SK-N-SH treated with all-trans-retinoic acid at 6 μM for 48 hours (cell line): Measurements from ENCODE around the gene COL28A1.

Experiments
- ATAC-seq: fragments of 200-7000 bp; cut with Tn5 transposase; 3 replicates; pipeline ENCODE4 v1.9.1; 2020; ENCODE audit warnings: mild to moderate bottlenecking, moderate library complexity
- ARNTL ChIP-seq: fragments of 450-650 bp; formaldehyde crosslinking; IDR thresholded peaks from 2 replicates; pipeline ENCODE4 v1.5.0; 2020; ENCODE audit warnings: low read depth, mild to moderate bottlenecking, moderate library complexity, borderline replicate concordance
- BACH2 ChIP-seq: fragments of 250-450 bp; sonication (Bioruptor Pico); IDR thresholded peaks from 2 replicates; pipeline ENCODE4 v1.9.0; 2021; ENCODE audit warnings: mild to moderate bottlenecking, borderline replicate concordance
- CSDC2 ChIP-seq: fragments of 250-450 bp; sonication (Bioruptor Pico); IDR thresholded peaks from 2 replicates; pipeline ENCODE4 v1.5.0; 2020; ENCODE audit warnings: mild to moderate bottlenecking, moderate library complexity
- ESRRG ChIP-seq: fragments of 250-450 bp; sonication (Bioruptor Pico); IDR thresholded peaks from 2 replicates; pipeline ENCODE4 v1.6.1; 2021; ENCODE audit warnings: mild to moderate bottlenecking
- GLIS3 ChIP-seq: fragments of 250-450 bp; sonication (Bioruptor Pico); IDR thresholded peaks from 2 replicates; pipeline ENCODE4 v1.5.0; 2020; ENCODE audit warnings: mild to moderate bottlenecking, moderate library complexity
- ISL1 ChIP-seq: fragments of 250-450 bp; sonication (Bioruptor Pico); IDR thresholded peaks from 2 replicates; pipeline ENCODE4 v2.1.2; 2022; ENCODE audit warnings: mild to moderate bottlenecking, moderate library complexity
- PPARA ChIP-seq: fragments of 250-450 bp; sonication (Bioruptor Pico); IDR thresholded peaks from 2 replicates; pipeline ENCODE4 v1.5.0; 2020; ENCODE audit warnings: mild to moderate bottlenecking, borderline replicate concordance
- RARB ChIP-seq: fragments of 250-450 bp; sonication (Bioruptor Pico); IDR thresholded peaks from 2 replicates; pipeline ENCODE4 v1.8.0; 2021; ENCODE audit warnings: mild to moderate bottlenecking, moderate library complexity
- TCF4 ChIP-seq: fragments of 250-450 bp; sonication (Bioruptor Pico); IDR thresholded peaks from 2 replicates; pipeline ENCODE4 v1.8.0; 2021; ENCODE audit warnings: mild to moderate bottlenecking, moderate library complexity, borderline replicate concordance
- TOX ChIP-seq: fragments of 250-450 bp; sonication (Bioruptor Pico); IDR thresholded peaks from 2 replicates; pipeline ENCODE4 v1.8.0; 2021; ENCODE audit warnings: mild to moderate bottlenecking, moderate library complexity, borderline replicate concordance
- ZC3H10 ChIP-seq: fragments of 250-450 bp; sonication (Bioruptor Pico); IDR thresholded peaks from 2 replicates; pipeline ENCODE4 v1.5.1; 2021; ENCODE audit warnings: mild to moderate bottlenecking, moderate library complexity
- ZFP3 ChIP-seq: fragments of 250-450 bp; sonication (Bioruptor Pico); IDR thresholded peaks from 2 replicates; pipeline ENCODE4 v1.5.0; 2020; ENCODE audit warnings: mild to moderate bottlenecking, moderate library complexity
- ZFP30 ChIP-seq: fragments of 450-650 bp; formaldehyde crosslinking; IDR thresholded peaks from 2 replicates; pipeline ENCODE4 v1.5.0; 2022; ENCODE audit warnings: mild to moderate bottlenecking, moderate library complexity
- ZNF565 ChIP-seq: fragments of 450-650 bp; formaldehyde crosslinking; conservative IDR thresholded peaks from 2 replicates; pipeline ENCODE4 v1.5.0; 2020; ENCODE audit warnings: low read depth, mild to moderate bottlenecking, moderate library complexity
- ZNF70 ChIP-seq: fragments of 450-650 bp; formaldehyde crosslinking; IDR thresholded peaks from 2 replicates; pipeline ENCODE4 v1.5.0; 2020; ENCODE audit warnings: mild to moderate bottlenecking, moderate library complexity
- ZNF8 ChIP-seq: fragments of 450-650 bp; formaldehyde crosslinking; IDR thresholded peaks from 2 replicates; pipeline ENCODE4 v1.5.0; 2020; ENCODE audit warnings: mild to moderate bottlenecking, moderate library complexity
- TF ChIP-seq, protein P1 (sequence below): fragments of 250-450 bp; sonication (Bioruptor Pico); IDR thresholded peaks from 2 replicates; pipeline ENCODE4 v1.8.0; 2021; ENCODE audit warnings: low read depth, mild to moderate bottlenecking, moderate library complexity, borderline replicate concordance
- TF ChIP-seq, protein P2 (sequence below): fragments of 250-450 bp; sonication (Bioruptor Pico); IDR thresholded peaks from 2 replicates; pipeline ENCODE4 v1.5.1; 2020; ENCODE audit warnings: low read depth, mild to moderate bottlenecking, moderate library complexity
- TF ChIP-seq, protein P3 (sequence below): fragments of 250-450 bp; sonication (Bioruptor Pico); IDR thresholded peaks from 2 replicates; pipeline ENCODE4 v1.5.0; 2020; ENCODE audit warnings: mild to moderate bottlenecking, moderate library complexity
- TF ChIP-seq, protein P4 (sequence below): fragments of 250-450 bp; sonication (Bioruptor Pico); IDR thresholded peaks from 2 replicates; pipeline ENCODE4 v1.5.1; 2021; ENCODE audit warnings: mild to moderate bottlenecking, moderate library complexity
- TF ChIP-seq, protein P5 (sequence below): fragments of 250-450 bp; sonication (Bioruptor Pico); IDR thresholded peaks from 2 replicates; pipeline ENCODE4 v1.8.0; 2020; ENCODE audit warnings: mild to moderate bottlenecking, moderate library complexity, borderline replicate concordance

The COL28A1 gene

DNA sequence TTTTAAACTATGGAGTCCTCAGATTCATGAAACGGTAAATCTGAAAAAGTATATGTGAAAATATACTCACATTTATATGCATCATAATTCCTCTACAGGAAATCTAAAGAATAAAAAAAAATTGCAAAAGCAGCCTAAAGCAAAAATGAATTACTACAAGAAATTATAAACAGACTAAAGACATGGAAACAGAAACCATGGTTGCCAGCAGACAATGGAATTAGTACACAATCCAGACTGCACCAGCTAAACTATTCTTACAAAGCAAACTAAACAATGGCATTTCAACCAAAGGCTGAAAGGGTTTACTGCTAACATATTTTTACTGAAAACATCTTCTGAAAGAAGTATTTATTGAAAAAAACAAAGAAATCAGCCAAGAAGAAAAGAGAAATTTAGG is 51.6 kb downstream of the COL28A1 start (continued):
- TF ChIP-seq ZNF565 = no peak
- no peak for TF ChIP-seq ZFP3
- no peak for TF ChIP-seq RARB (CRISPR knock-in tag)
- TF ChIP-seq PPARA (CRISPR knock-in tag) = no peak
- no peak for TF ChIP-seq ARNTL (CRISPR knock-in tag)
- TF ChIP-seq TOX (CRISPR knock-in tag) = no peak
- TF ChIP-seq ZFP30 (CRISPR knock-in tag) = no peak
- no peak for TF ChIP-seq TCF4 (CRISPR knock-in tag)
- no peak for TF ChIP-seq CSDC2

DNA sequence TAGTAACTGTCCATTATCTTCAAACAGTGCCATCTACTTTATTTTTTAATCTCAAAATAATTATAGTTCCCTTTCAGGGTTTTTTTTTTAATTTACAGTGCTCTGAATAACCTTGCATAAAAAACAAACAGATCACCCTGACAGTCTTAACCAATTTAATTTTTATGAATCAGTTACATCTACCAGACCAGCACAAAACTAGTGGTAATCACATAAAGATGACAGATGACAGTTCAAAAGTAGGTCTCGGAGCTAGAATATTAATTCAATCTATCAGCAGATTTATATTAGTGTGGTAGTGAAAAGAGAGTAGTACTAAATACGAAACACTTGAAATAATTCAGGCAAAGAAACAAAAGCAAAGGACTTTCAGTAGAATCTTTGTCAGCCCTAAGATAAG is 53.9 kb downstream of the COL28A1 start:
- ATAC-seq = no peak; the same call in 2 of the 3 replicates
- no peak for TF ChIP-seq ISL1 (CRISPR knock-in tag)
- no peak for TF ChIP-seq ESRRG (CRISPR knock-in tag)
- TF ChIP-seq, protein P1, sequence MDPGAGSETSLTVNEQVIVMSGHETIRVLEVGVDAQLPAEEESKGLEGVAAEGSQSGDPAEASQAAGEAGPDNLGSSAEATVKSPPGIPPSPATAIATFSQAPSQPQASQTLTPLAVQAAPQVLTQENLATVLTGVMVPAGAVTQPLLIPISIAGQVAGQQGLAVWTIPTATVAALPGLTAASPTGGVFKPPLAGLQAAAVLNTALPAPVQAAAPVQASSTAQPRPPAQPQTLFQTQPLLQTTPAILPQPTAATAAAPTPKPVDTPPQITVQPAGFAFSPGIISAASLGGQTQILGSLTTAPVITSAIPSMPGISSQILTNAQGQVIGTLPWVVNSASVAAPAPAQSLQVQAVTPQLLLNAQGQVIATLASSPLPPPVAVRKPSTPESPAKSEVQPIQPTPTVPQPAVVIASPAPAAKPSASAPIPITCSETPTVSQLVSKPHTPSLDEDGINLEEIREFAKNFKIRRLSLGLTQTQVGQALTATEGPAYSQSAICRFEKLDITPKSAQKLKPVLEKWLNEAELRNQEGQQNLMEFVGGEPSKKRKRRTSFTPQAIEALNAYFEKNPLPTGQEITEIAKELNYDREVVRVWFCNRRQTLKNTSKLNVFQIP (CRISPR knock-in tag) = no peak
- TF ChIP-seq ZNF8 = no peak
- TF ChIP-seq ZC3H10 (CRISPR knock-in tag) = peak; percentile 66; the same call in 1 of the 2 replicates
- TF ChIP-seq, all 23 proteins: peak for 1

DNA sequence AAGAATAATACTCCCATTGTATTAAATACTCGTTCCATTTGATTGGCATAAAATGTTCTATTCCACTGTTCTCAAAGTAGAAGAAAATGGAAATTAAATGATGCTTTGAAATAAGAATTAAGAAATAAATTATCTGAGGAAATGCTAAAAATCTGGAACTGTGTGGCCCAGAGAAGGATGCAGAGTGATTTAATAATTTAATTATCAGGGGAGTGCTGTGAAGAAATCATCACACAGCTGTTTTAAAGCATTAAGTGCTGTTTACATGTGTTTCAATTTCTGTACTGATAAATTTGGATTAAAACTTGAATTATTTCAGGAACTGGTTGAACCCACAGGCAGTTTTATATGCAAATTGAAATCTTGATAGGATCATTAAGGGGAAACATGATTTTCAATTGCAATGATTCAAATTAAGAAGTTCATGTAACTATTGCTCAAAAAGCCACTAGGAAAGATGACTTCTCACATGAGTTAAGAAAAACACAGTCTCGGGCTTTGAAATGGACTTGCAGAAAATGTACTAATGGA is 56.3 kb downstream of the COL28A1 start:
- TF ChIP-seq ESRRG (CRISPR knock-in tag) (no peak), ZC3H10 (CRISPR knock-in tag) (no peak), GLIS3 (CRISPR knock-in tag) (no peak), CSDC2 (no peak), PPARA (CRISPR knock-in tag) (no peak), ZFP30 (CRISPR knock-in tag) (no peak), TCF4 (CRISPR knock-in tag) (no peak), TOX (CRISPR knock-in tag) (no peak), ISL1 (CRISPR knock-in tag) (no peak), RARB (CRISPR knock-in tag) (no peak), BACH2 (no peak), ARNTL (CRISPR knock-in tag) (no peak), ZNF8 (no peak), ZNF70 (CRISPR knock-in tag) (no peak)
- TF ChIP-seq, protein P2, sequence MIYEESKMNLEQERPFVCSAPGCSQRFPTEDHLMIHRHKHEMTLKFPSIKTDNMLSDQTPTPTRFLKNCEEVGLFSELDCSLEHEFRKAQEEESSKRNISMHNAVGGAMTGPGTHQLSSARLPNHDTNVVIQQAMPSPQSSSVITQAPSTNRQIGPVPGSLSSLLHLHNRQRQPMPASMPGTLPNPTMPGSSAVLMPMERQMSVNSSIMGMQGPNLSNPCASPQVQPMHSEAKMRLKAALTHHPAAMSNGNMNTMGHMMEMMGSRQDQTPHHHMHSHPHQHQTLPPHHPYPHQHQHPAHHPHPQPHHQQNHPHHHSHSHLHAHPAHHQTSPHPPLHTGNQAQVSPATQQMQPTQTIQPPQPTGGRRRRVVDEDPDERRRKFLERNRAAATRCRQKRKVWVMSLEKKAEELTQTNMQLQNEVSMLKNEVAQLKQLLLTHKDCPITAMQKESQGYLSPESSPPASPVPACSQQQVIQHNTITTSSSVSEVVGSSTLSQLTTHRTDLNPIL = no peak
- TF ChIP-seq, protein P3, sequence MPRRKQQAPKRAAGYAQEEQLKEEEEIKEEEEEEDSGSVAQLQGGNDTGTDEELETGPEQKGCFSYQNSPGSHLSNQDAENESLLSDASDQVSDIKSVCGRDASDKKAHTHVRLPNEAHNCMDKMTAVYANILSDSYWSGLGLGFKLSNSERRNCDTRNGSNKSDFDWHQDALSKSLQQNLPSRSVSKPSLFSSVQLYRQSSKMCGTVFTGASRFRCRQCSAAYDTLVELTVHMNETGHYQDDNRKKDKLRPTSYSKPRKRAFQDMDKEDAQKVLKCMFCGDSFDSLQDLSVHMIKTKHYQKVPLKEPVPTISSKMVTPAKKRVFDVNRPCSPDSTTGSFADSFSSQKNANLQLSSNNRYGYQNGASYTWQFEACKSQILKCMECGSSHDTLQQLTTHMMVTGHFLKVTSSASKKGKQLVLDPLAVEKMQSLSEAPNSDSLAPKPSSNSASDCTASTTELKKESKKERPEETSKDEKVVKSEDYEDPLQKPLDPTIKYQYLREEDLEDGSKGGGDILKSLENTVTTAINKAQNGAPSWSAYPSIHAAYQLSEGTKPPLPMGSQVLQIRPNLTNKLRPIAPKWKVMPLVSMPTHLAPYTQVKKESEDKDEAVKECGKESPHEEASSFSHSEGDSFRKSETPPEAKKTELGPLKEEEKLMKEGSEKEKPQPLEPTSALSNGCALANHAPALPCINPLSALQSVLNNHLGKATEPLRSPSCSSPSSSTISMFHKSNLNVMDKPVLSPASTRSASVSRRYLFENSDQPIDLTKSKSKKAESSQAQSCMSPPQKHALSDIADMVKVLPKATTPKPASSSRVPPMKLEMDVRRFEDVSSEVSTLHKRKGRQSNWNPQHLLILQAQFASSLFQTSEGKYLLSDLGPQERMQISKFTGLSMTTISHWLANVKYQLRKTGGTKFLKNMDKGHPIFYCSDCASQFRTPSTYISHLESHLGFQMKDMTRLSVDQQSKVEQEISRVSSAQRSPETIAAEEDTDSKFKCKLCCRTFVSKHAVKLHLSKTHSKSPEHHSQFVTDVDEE = no peak
- TF ChIP-seq, protein P4, sequence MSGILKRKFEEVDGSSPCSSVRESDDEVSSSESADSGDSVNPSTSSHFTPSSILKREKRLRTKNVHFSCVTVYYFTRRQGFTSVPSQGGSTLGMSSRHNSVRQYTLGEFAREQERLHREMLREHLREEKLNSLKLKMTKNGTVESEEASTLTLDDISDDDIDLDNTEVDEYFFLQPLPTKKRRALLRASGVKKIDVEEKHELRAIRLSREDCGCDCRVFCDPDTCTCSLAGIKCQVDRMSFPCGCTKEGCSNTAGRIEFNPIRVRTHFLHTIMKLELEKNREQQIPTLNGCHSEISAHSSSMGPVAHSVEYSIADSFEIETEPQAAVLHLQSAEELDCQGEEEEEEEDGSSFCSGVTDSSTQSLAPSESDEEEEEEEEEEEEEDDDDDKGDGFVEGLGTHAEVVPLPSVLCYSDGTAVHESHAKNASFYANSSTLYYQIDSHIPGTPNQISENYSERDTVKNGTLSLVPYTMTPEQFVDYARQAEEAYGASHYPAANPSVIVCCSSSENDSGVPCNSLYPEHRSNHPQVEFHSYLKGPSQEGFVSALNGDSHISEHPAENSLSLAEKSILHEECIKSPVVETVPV (CRISPR knock-in tag) = no peak
- TF ChIP-seq, protein P1 (CRISPR knock-in tag) = no peak
- TF ChIP-seq, protein P5, sequence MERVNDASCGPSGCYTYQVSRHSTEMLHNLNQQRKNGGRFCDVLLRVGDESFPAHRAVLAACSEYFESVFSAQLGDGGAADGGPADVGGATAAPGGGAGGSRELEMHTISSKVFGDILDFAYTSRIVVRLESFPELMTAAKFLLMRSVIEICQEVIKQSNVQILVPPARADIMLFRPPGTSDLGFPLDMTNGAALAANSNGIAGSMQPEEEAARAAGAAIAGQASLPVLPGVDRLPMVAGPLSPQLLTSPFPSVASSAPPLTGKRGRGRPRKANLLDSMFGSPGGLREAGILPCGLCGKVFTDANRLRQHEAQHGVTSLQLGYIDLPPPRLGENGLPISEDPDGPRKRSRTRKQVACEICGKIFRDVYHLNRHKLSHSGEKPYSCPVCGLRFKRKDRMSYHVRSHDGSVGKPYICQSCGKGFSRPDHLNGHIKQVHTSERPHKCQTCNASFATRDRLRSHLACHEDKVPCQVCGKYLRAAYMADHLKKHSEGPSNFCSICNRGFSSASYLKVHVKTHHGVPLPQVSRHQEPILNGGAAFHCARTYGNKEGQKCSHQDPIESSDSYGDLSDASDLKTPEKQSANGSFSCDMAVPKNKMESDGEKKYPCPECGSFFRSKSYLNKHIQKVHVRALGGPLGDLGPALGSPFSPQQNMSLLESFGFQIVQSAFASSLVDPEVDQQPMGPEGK (CRISPR knock-in tag) = no peak
- no peak for ATAC-seq
